AG09309 (cell line): ENCODE measurements around the gene IL13RA1.
"Not testable (repeated sequence)": the region's sequence is repeated elsewhere in the genome, so short reads cannot be mapped to it uniquely, and the experiment has no call there.

ENCODE experiments used
- DNase-seq: peaks from one replicate; pipeline ENCODE4 v3.0.0-alpha.2; 2010; ENCODE audit warnings: low read depth
- H3K4me3 ChIP-seq: 2 replicates; pipeline ENCODE4 v1.5.1; 2011; ENCODE audit warnings: mild to moderate bottlenecking, low read depth, low read length, moderate library complexity; ENCODE audit not compliant: control insufficient read depth
- CTCF ChIP-seq: IDR thresholded peaks from 2 replicates; pipeline ENCODE4 v1.5.1; 2011; ENCODE audit warnings: mild to moderate bottlenecking, low read depth, low read length, inconsistent platforms; ENCODE audit not compliant: insufficient read depth, control insufficient read depth; ENCODE audit errors: missing control alignments

The IL13RA1 gene

GRCh38 chrX:118795528-118796280 is 68.3 kb downstream of the IL13RA1 start:
- no peak overlapping the region for H3K4me3 ChIP-seq
- no peak for DNase-seq
- no peak for TF ChIP-seq CTCF

DNA sequence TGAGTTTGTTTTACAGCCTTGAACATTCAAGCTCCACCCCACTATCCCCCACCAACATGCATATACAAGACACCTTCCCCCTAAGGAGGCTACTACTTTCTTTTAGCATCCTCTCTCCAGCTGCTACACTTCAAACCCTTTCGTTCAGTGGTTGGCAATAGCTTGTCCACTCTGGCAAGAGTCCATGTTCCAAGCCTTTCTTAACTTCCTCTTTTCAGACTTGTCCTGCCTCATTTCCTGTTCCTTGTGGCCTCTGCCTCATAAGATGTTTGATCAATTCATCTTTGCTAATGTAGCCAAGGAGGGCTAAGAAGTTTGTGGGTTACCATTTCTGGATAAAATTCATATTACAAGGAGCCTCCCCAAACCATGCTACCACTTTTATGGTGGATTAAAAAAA is 75.5 kb downstream of the IL13RA1 start:
- DNase-seq, result no peak
- H3K4me3 ChIP-seq, result no peak overlapping the region
- TF ChIP-seq CTCF, result no peak

DNA sequence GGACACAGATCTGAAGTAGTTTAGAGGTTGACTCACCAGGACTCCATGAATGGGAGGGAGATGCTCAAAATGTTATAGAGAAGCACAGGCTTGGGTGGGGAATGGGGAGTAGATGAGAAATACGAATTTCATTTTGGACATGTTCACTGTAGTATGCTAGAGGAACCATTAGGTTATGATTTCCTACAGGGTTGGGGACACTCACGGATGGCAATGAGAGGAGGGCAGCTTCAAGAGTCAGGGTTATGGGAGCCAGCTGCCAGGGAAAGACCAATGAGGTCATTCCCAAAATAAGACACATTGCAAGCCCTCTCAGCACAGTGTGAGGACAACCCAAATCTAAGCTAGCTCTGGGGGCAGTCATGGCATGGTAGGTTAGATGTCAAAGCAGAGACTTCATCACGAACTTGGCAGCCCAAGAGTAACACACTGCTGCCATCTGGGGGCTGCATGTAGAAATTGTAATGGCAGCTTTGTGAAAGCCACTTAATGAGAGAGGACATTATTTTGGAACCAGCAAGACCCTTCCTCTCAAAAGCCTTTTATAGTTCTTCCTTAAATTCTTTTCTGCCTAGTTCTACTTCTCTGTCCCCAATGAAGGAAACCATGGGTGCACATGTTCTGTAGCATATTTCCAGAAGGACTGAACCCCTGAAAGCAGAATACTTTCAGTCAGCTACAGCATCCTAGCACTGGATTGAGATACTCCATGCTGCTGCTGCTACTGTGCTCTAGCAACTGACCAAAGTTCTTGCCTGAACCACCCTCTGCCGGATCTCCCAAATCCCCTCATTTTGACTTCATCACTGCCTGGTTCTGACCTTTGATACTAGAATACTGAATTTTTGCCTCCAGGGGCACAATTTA is 80.0 kb downstream of the IL13RA1 start:
- H3K4me3 ChIP-seq, result no peak overlapping the region
- TF ChIP-seq CTCF, result peak; percentile 76
- peak; percentile 10 for DNase-seq

- not testable (repeated sequence) for H3K4me3 ChIP-seq, DNase-seq
Measured at GRCh38 chrX:118817257-118817656, 89.9 kb downstream of the IL13RA1 start.

GRCh38 chrX:118823263-118824172 is 96.1 kb downstream of the IL13RA1 start, which contains the start of gene ZCCHC12:
Gene ZCCHC12 (plus strand): TSS chrX:118823824. CDS start chrX:118825245, 1,421 bp downstream.
- no peak for DNase-seq
- H3K4me3 ChIP-seq, result peak within 1 kb of the TSS; percentile 7
- no peak for TF ChIP-seq CTCF

- no peak for DNase-seq
Measured at GRCh38 chrX:118824173-118824730, 96.8 kb downstream of the IL13RA1 start.

More at GRCh38 chrX:118824173-118824730, 96.8 kb downstream of the IL13RA1 start:
- H3K4me3 ChIP-seq, result peak overlapping the region; percentile 7
- no peak for TF ChIP-seq CTCF
